Measurements from ENCODE around the gene CLASP1.

The CLASP1 gene

GRCh38 chr2:121372721-121373353 is 276.4 kb downstream of the CLASP1 start:
- TF ChIP-seq, protein P1, sequence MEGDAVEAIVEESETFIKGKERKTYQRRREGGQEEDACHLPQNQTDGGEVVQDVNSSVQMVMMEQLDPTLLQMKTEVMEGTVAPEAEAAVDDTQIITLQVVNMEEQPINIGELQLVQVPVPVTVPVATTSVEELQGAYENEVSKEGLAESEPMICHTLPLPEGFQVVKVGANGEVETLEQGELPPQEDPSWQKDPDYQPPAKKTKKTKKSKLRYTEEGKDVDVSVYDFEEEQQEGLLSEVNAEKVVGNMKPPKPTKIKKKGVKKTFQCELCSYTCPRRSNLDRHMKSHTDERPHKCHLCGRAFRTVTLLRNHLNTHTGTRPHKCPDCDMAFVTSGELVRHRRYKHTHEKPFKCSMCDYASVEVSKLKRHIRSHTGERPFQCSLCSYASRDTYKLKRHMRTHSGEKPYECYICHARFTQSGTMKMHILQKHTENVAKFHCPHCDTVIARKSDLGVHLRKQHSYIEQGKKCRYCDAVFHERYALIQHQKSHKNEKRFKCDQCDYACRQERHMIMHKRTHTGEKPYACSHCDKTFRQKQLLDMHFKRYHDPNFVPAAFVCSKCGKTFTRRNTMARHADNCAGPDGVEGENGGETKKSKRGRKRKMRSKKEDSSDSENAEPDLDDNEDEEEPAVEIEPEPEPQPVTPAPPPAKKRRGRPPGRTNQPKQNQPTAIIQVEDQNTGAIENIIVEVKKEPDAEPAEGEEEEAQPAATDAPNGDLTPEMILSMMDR (IDR thresholded peaks at IDR 0.05; ENCODE audit: extremely low read depth, insufficient read depth, missing control alignments) = no peak
- in situ Hi-C loops (cut with MboI; ENCODE audit: low pct_unique_long_range_greater_than_20kb, low sequenced_read_pairs, unreplicated experiment) = no loop called here
- no peak for DNase-seq (ENCODE audit: low spot score)

- no peak for DNase-seq (ENCODE audit: low spot score)
- TF ChIP-seq, protein P1 (IDR thresholded peaks at IDR 0.05; ENCODE audit: extremely low read depth, insufficient read depth, missing control alignments) = no peak
- in situ Hi-C loops (cut with MboI; ENCODE audit: low pct_unique_long_range_greater_than_20kb, low sequenced_read_pairs, unreplicated experiment) = no loop called here
Measured at GRCh38 chr2:121372082-121372481, 277.2 kb downstream of the CLASP1 start.

- DNase-seq (ENCODE audit: low spot score) = no peak
- in situ Hi-C loops (cut with MboI; ENCODE audit: low pct_unique_long_range_greater_than_20kb, low sequenced_read_pairs, unreplicated experiment) = no loop called here
- TF ChIP-seq, protein P1 (IDR thresholded peaks at IDR 0.05; ENCODE audit: extremely low read depth, insufficient read depth, missing control alignments) = no peak
Measured at GRCh38 chr2:121368836-121369235, 280.4 kb downstream of the CLASP1 start.

- TF ChIP-seq, protein P1 (IDR thresholded peaks at IDR 0.05; ENCODE audit: extremely low read depth, insufficient read depth, missing control alignments) = no peak
- in situ Hi-C loops (cut with MboI; ENCODE audit: low pct_unique_long_range_greater_than_20kb, low sequenced_read_pairs, unreplicated experiment) = no loop called here
- no peak for DNase-seq (ENCODE audit: low spot score)
Measured at GRCh38 chr2:121368155-121368554, 281.1 kb downstream of the CLASP1 start.

- in situ Hi-C loops (cut with MboI; ENCODE audit: low pct_unique_long_range_greater_than_20kb, low sequenced_read_pairs, unreplicated experiment) = no loop called here
- TF ChIP-seq, protein P1 (IDR thresholded peaks at IDR 0.05; ENCODE audit: extremely low read depth, insufficient read depth, missing control alignments) = no peak
- DNase-seq (ENCODE audit: low spot score) = no peak
Measured at GRCh38 chr2:121367246-121367900, 281.9 kb downstream of the CLASP1 start.

DNA sequence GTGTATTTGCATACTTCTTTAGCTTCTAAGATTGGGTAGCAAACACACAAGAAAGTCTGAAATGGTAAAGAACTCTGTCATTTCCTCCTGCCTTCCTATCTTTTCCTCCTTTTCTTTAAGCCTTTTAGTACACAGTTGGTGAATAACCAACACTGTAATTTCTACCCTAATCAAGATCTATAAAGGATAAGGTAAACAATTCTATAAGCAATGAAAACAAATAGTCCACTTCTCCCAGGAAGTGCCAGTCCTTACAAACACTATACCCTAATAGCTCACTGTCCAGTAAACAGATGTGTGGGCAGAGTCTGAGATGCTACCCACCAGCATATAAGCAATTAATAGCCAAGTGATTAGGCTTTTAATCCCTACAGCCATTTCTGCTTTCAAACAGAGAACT is 283.2 kb downstream of the CLASP1 start:
- no peak for DNase-seq (ENCODE audit: low spot score)
- in situ Hi-C loops (cut with MboI; ENCODE audit: low pct_unique_long_range_greater_than_20kb, low sequenced_read_pairs, unreplicated experiment) = no loop called here
- TF ChIP-seq, protein P1 (IDR thresholded peaks at IDR 0.05; ENCODE audit: extremely low read depth, insufficient read depth, missing control alignments) = no peak
